D341Med (cell line): ENCODE measurements around the gene TGFBR3.

Experiments used
- DNase-seq: peaks from one replicate; pipeline ENCODE4 v3.0.0; 2012; ENCODE audit warnings: low spot score

Gene TGFBR3

DNA sequence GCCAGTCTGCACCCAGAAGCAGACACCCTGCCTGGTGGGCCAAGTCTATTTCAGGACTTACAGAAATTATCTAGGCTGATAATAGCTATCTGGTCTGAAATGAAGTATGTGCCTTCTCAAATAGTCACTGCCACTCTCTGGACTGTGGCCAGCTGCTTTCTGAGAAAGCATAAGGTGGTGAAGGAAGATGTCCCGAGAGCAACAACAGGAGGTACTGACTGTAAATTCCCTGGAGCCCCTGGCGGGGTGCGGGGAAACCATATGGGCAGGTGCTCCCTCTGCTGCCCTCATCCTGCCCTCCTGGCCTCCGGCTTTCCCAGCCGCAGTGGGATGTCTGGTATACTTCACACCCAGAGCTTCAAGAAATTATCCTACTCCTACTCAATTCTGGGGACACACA lies 86.8 kb downstream of the TGFBR3 start:
- DNase-seq = no peak

DNA sequence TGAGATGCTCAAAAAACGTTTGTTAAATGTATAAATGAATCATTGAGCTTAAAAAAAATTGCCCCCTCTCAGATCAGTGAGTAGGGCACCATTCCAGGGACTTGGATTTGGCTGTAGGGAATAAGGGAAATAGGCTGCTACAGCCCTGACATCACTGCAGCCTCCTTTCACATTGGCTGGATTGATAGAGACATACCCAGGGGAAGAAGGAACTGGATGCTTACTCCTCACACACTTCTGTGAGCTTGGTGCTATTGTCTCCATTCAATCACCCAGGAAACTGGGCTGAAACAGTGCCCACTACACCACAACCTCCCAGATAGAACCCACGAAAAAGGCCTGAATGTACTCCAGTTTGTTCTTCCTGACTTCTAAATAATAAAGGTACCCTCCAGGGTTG lies 87.2 kb downstream of the TGFBR3 start:
- DNase-seq = no peak

- DNase-seq = no peak
Measured at GRCh38 chr1:91798241-91798648, 87.7 kb downstream of the TGFBR3 start.

DNA sequence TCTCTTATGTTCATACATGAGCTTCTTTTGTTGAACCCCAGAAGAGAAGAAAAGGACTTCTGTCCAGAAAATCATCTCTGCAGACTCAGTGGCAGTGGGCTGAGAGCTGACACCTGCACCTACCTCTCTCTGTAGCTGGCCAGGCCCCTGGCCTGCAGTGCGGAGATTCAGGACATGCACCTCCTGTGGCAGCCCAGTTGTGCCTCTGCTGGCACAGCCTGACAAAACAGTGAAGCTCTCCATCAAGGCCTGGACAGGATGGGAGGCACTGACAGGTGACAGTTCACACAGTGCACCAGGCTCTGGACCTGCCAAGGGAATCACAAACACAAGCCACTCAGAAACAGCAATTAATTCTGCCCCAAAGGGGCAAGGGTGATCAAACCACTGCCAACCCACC lies 88.8 kb downstream of the TGFBR3 start:
- no peak for DNase-seq

DNA sequence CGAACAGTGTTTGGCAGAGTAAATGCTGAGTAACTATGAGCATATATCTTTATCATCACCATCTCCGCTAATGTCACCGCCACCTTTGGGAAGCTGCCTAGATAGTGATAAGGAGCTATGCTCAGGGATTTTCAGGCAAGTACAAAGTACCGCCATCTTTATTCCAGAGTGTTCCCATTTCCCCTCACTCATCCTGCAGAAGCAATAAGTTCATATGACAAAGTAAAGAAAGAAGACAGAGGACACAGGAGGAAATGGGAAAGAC lies 89.6 kb downstream of the TGFBR3 start:
- no peak for DNase-seq

DNA sequence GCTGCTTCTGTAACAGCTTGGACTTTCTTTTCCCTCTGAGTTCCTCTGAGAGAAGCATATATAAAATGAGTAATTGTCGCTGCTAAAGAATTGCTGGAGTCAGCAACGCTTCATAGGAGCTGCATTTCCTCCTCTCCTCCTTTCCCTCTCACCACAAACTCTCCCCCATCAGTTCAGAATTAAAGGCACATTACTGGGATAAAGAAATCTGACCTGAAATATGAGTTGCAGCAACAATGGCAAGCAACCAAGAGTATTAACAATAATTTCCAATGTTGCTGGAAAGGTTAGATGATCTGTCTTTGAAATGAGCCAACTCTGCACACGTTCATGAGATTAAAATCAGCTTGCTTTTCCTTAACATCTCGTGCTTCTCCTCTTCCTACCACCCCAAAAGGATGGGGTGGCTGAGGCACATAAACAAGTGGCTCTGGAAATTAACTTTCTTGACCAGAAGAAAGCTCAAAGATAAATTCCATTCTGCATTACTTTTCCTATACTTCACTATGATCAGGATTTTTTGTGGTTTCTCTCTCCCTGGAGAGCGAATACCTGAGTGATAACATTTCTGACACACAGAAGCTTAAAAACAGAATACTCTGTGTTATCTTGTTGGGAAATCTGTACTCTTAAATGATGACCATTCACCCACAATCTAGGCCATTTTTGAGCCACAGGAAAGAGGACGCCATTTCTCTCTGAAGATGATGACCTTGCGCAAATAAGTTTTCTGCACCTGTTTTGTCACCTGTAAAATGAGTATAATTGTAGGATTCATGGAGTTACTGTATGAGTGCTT lies 90.2 kb downstream of the TGFBR3 start:
- no peak for DNase-seq

DNA sequence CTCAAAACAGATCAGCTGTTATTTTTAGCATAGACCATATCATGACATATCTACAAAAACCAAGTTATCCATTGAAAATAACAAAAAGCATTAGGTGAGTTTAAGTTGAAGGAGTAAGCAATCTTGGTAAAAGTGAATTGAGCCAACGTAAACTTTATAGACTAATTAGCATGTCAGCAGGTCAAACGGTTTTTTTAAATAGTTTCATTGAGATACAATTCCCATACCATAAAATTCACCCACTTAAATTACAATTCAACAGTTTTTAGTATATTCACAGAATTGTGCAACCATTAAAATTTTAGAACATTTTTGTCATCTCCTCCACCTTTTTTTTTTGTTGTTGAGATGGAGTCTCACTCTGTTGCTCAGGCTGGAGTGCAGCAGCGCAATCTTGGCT lies 92.1 kb downstream of the TGFBR3 start:
- DNase-seq = no peak

GRCh38 chr1:91793189-91793588 lies 92.8 kb downstream of the TGFBR3 start:
- no peak for DNase-seq

GRCh38 chr1:91792489-91793071 lies 93.4 kb downstream of the TGFBR3 start:
- no peak for DNase-seq

DNA sequence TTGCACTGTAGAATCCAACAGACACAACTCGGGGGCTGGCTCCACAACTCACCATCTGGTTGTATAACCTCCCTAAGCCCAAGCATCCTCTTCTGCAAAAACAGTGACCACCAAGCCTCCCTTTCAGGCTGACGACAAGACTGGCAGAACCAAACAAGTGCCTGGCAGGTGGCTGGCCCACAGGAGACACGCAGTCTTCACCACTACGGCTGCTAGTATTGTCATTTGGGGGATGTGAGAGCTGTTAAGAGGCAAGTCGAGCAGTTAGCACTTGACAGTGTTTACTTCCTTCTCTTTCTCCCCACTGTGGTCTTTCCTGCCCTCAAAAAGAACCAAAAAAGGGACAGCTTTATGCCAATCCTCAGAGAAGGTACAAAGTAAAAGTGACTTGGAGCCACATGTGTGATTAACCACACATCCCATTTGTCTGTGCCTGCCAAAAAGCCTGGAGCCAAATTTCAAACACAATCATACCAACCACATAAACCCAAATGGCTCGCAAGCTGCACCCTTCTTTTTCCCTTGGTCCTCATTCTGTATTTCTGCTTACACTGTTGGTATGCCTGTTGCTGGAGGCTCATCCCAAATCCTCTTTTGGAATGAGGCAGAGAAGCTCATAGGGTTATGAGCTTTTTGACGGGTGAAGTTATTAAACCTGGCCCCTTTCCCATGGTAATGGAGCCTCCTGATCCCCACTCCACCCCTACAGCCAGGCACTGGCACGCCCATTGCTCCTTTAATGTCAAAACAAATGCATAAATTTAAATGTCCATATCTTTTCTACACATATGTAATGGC lies 94.1 kb downstream of the TGFBR3 start:
- DNase-seq = peak; percentile 39

- DNase-seq = peak; percentile 79
Measured at GRCh38 chr1:91791103-91791502, 94.8 kb downstream of the TGFBR3 start.

DNA sequence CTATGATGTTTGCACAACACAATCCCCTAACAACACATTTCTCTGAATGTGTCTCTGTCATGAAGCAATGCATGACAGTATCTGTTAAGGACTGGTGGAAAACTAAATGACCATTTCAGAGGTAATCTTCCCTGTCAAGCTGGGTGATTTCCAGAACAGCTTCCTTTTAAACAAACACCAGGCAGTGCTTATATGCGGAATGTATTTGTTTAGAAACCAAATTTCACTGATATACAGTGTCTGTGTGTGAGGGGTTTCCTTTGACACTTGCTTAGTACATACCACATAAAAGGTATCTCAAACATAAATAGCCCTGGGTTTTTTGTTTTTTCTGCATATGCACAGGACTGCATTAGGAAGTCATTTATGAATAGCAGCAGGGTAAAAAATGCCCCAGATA lies 95.6 kb downstream of the TGFBR3 start:
- DNase-seq = no peak

DNA sequence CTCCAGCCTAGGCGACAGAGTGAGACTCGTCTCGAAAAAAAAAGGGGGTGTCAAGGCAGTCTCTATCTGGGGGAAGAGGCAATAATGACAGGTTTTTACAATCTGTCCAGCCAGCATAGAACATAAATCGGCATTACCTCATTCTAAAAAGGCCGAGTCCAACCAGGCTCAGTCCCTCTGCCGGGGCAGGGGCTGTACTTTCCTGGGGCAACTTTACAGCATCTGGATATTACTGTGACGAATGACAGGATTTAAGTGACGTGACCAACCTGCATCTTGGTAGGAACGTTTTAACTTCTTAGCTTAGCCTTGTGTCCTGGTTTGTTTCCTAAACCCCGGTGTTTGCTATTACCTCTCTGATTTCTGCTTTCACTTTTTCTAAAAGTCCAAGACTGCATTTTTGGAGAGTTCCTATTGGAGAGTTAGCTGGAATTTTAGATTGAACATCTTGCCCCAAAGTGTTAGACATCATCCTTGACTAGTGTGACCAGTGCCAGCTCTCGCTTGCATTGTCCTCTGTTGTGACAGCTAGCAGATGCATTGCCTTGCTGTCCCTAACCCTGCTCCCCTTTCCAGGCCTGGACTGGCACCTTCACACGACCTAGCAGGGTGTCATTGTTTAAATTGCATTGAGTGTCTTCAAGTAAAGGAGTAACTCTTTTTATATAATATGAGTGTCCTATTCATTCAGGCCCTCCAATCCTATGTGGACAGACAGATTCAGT lies 96.5 kb downstream of the TGFBR3 start:
- no peak for DNase-seq

- no peak for DNase-seq
Measured at GRCh38 chr1:91787919-91788318, 98.0 kb downstream of the TGFBR3 start.

DNA sequence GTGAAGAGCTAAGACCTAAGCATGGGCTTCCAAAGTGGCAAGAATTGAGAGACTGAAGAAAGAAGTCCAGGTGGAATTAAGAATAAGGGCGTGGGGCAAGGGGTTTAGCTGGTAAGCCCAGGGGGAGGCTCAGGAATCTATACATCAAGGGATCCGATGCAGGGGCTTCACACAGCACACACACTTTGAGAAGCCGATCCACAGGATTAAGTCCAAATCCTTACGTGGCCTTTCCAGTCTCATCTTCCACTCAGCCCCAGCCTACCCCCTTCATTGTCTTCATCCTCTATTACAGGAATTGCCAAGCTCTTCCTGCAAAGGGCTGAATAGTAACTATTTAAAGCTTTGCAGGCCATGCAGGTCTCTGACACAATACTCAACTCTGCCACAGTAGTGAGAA lies 101.3 kb downstream of the TGFBR3 start:
- DNase-seq = no peak

GRCh38 chr1:91784191-91784590 lies 101.8 kb downstream of the TGFBR3 start:
- DNase-seq = no peak

- DNase-seq = no peak
Measured at GRCh38 chr1:91783423-91784170, 102.4 kb downstream of the TGFBR3 start.

DNA sequence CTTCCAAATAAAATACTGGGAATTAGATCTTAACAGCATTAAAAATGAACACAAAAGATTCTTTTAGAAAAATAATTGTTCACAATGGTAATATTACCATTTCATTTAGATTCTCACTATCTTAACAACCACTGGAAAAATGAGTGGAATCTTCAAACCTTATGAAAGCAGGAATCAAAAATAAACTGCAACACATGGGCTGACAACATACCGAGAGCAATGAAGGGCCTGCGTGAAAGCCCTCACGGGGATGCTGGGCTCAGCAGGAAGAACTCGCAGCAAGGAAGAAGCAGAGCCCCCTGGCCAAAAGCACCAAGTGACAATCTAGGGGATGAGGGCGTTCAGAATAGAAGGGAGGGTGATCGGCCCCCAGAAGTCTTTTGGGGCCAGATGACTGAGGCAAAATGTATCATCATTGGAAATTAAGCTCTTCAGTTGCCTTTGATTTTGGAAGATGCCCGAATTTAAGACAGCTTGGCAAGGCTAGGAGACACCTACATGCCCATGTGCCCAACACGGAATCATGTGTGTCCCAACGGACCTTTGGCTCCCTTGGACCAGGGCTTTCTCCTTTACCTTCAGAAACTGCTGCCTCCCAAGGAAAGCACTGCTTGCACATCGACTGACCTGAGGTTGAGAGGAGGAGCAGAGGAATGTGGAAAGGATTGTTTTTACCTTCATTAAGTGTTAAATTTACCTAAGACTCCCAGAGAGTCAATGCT lies 103.9 kb downstream of the TGFBR3 start:
- no peak for DNase-seq

DNA sequence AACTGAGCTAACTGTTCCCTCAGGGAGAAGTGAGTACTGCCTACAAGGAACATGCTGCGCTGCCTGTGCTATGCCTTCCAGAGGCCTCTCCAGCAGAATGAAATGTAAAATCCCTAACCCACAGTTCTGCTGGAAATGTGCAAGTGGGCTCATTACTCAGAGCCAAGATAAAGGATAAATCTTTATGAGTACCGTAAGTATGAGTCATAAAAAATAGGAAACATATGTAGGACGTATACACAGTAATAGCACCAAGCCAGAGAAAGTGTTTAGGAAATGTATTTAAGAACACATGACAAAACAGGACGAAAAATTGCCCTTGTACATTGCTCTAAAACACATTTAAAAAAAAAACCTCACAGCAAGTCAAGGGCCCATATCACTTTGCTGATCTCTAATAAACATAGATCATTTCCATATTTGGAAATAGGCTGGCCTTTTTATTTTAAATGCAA lies 104.6 kb downstream of the TGFBR3 start:
- DNase-seq = no peak

GRCh38 chr1:91779548-91780021 lies 106.4 kb downstream of the TGFBR3 start:
- DNase-seq = peak; percentile 44

GRCh38 chr1:91778964-91779363 lies 107.0 kb downstream of the TGFBR3 start:
- DNase-seq = no peak
